HG02840 (cell line): ENCODE data around the gene SCAANT1.
A peak's percentile ranks its signal among the peaks of the same experiment; 100 is the strongest.

Experiments used
- ATAC-seq: cut with Tn5 transposase; IDR thresholded peaks from one replicate; pipeline ENCODE4 v1.9.1; 2021; ENCODE audit warnings: mild to moderate bottlenecking, moderate library complexity, moderate number of reproducible peaks; ENCODE audit not compliant: unreplicated experiment, low FRiP score

The SCAANT1 gene

GRCh38 chr3:63864008-63864964 is 47.9 kb downstream of the SCAANT1 start:
- ATAC-seq, result peak; percentile 38

GRCh38 chr3:63863150-63864007 is 48.8 kb downstream of the SCAANT1 start, which contains the start of the genes ATXN7 and THOC7:
Gene ATXN7, plus strand, starts transcription at chr3:63863867. Its CDS starts 48,732 bp downstream, at chr3:63912599.
Gene THOC7, minus strand, starts transcription at chr3:63863805. Its CDS starts 15 bp downstream, at chr3:63863790.
- ATAC-seq, result peak; percentile 74

- ATAC-seq, result no peak
Observed at GRCh38 chr3:63862804-63863149, 49.4 kb downstream of the SCAANT1 start.
